Heart right ventricle (tissue), 16 donors: Measurements from ENCODE around the gene CCDC51. TPM values are rescaled to one million over a fixed set of nuclear protein-coding genes. Genes with fewer than 3 reads are reported as not detected.
A peak's percentile ranks its signal among the peaks of the same experiment; 100 is the strongest.

Experiments
- ATAC-seq, 8 donors: fragments of 200-7000 bp; cut with Tn5 transposase; one replicate each; pipeline ENCODE4 v1.9.1; 2020; ENCODE audit warnings: mild to moderate bottlenecking in 8 of 8, moderate library complexity in 8 of 8, moderate number of reproducible peaks in 1 of 8
- DNase-seq, 2 donors: peaks; one replicate each; pipeline ENCODE4 v3.0.0-alpha.2; 2020
- H3K27ac ChIP-seq, 10 donors: fragments of 200-600 bp; sonication (generic) in 2 of 10; one replicate each; pipeline versions ENCODE4 v1.5.0 to v1.8.0; 2020 to 2022; ENCODE audit warnings: mild to moderate bottlenecking in 3 of 10
- H3K27me3 ChIP-seq, 7 donors: fragments of 200-600 bp; one replicate each; pipeline ENCODE4 v1.8.0; 2021 to 2022; ENCODE audit warnings: mild to moderate bottlenecking in 2 of 7
- H3K36me3 ChIP-seq, 9 donors: fragments of 200-600 bp; sonication (generic) in 1 of 9; one replicate each; pipeline versions ENCODE4 v1.5.0 to v1.8.0; 2020 to 2022; ENCODE audit warnings: mild to moderate bottlenecking in 2 of 9
- H3K4me1 ChIP-seq, 9 donors: fragments of 200-600 bp; sonication (generic) in 1 of 9; one replicate each; pipeline versions ENCODE4 v1.5.0 to v1.8.0; 2020 to 2022; ENCODE audit warnings: mild to moderate bottlenecking in 4 of 9
- H3K4me3 ChIP-seq, 10 donors: fragments of 200-600 bp; sonication (generic) in 2 of 10; one replicate each; pipeline versions ENCODE4 v1.5.0 to v1.8.0; 2020 to 2022; ENCODE audit warnings: mild to moderate bottlenecking in 7 of 10, moderate library complexity in 2 of 10
- H3K9me3 ChIP-seq, 11 donors: fragments of 200-600 bp in 10 of 11; sonication (generic) in 2 of 11; one replicate each; pipeline versions ENCODE4 v1.5.0 to v1.8.0; 2013 to 2022; ENCODE audit warnings: mild to moderate bottlenecking in 2 of 11, control low read depth in 1 of 11, moderate library complexity in 1 of 11
- CTCF ChIP-seq, 9 donors: fragments of 200-600 bp; sonication (generic) in 2 of 9; IDR thresholded peaks; one replicate each; pipeline versions ENCODE4 v1.5.0 to v1.8.0; 2021 to 2022; ENCODE audit warnings: antibody characterized with exemption in 9 of 9, mild to moderate bottlenecking in 5 of 9, moderate library complexity in 1 of 9
- WGBS, 2 donors: extraction: QIAGEN DNeasy Blood & Tissue Kit; methylation state at CpG; one replicate each; pipeline ENCODE4 v1.1.7; 2013; ENCODE audit warnings: inconsistent platforms in 1 of 2; 5-methylcytosine and 5-hydroxymethylcytosine counted together
- intact Hi-C, 10 donors: fragments of 100-400 bp; cut with DNase I; formaldehyde crosslinking; loops; one replicate each; pipeline versions ENCODE4 v1.11.1 to v1.14.2; 2022
- polyA plus RNA-seq, 2 donors: library from polyadenylated mRNA; stranded (reverse); fragments of 200-250 nt; gene quantifications; one replicate each; pipeline ENCODE4 v1.2.3, GENCODE V29; 2013
- total RNA-seq, 10 donors: library from RNA; stranded (reverse); fragmentation: NEBNext Ultra II Directional in 3 of 10; extraction: Animal tissue kit (Norgen Biotek cat#: 25700) in 3 of 10; gene quantifications; one replicate each; pipeline versions ENCODE4 v1.2.1 to v1.2.4, GENCODE V29; 2021 to 2023
- donor health status: Arrhythmogenic right ventricular cardiomyopathy.
- donor health status: ischemic (EF 13 %, LVEDD 7.1; RV severe dilation, severe dysfunction).
- donor health status: healthy with polysubstance abuse.
- donor health status: DM: no; HTN: yes; CAD: no.
- donor health status: DM: no; HTN: no; CAD: no.
- donor health status: ischemic (EF 25% LVEDD 6.9; RV normal size, moderate dysfunction).
- donor health status: ischemic (EF 25% LVEDD 5.7; RV mildly dilated, moderate dysfunction).
- donor health status: healthy.
- donor health status: DM: yes; HTN: yes; CAD: no.
- donor health status: Ischemic cardiomyopathy.
- donor health status: ischemic (EF 35%, LVEDD 5.7; RV mildly dilated, moderate dysfunction).
- donor health status: nonischemic (EF 11% LVEDD 7.7; RV severe dilation, severe dysfunction).
- donor health status: DM: yes; HTN: yes; CAD: no.
- donor health status: PGD.
- donor health status: ischemic (EF 29% LVEDD 5.4; RV normal size, mild dysfunction).
- donor health status: nonischemic (EF 23%, LVEDD 6.1; RV moderate dilation, normal function).

The CCDC51 gene
- total and polyA plus RNA-seq, 12 donors: 4.7 to 14.3 (median 11.5) TPM

GRCh38 chr3:48429960-48430707 lies 9.8 kb downstream of the CCDC51 start, which contains the start of gene PLXNB1:
TSS of gene PLXNB1 (minus strand) at chr3:48430086. CDS start at chr3:48424611, 5,475 bp downstream.
- Histone ChIP-seq H3K9me3 (no peaks in the 10 kb centered on the region), H3K27ac (peak within 1 kb of the TSS; percentile 82 to 93 (median 90)), H3K4me1 (peaks cover 27 to 49% (median 43%) of the 10 kb centered on the region in 9 donors), H3K4me3 (peak within 1 kb of the TSS; percentile 36 to 96 (median 82)), H3K36me3 (peaks cover 0 to 32% (median 10%) of the 10 kb centered on the region in 9 donors), H3K27me3 (peaks cover 0 to 10% (median 0%) of the 10 kb centered on the region in 7 donors)
- intact Hi-C loops: loop anchor here in 3 of 10 donors (2.0 to 10.0 kb wide), 3 partner anchors 27 to 235 kb away; no protein-coding TSS in a partner anchor
- ATAC-seq (peak in 2 of 8 donors; percentile 24 to 25), DNase-seq (peak in 1 of 2 donors; percentile 40)
- 17 to 27% methylated on average over 15 of the region's 15 CpGs for WGBS, 2 donors
- no peak for TF ChIP-seq CTCF (IDR thresholded peaks at IDR 0.05)

DNA sequence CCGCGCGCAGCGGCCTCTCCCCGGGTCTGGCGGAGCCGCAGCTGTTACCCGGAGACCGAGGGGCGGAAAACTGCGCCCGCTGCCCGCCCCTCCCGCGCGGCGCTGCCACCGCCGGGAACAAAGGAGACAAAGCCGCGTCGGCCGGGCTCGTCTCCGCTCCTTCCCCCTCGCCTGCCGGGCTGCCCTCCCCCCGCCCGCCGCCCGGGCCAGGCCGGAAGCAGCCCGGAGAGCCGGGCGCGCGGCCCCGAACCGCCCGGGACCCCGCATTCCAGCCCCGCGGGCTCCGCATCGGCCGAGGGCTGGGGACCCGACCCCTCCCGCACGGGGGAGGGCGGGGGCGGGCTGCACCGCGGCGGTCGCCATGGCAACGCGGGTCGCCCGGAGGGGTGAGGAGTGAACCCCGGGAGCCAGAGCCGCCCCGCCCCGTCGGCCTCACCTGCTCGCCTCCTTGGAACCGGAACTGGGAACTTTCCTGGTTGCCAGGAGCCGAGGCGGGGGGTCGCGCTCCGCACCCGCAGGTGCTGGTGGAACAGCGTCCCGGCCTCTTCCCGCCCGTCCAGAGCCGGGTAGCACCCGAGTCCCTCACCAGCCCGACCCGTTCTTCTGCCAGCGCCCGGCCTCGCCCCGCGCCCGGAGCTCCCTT lies 10.5 kb downstream of the CCDC51 start:
- H3K9me3 ChIP-seq: no peaks in the 10 kb centered on the region
- peak overlapping the region; percentile 82 to 93 (median 90) for H3K27ac ChIP-seq
- peaks cover 0 to 29% (median 10%) of the 10 kb centered on the region in 9 donors for H3K36me3 ChIP-seq
- WGBS, 2 donors: 0 to 1% methylated on average over 52 to 86 of the region's 86 CpGs
- H3K27me3 ChIP-seq: peaks cover 0 to 10% (median 0%) of the 10 kb centered on the region in 7 donors
- DNase-seq: peak; percentile 28 to 58
- TF ChIP-seq CTCF (IDR thresholded peaks at IDR 0.05): no peak
- peaks cover 29 to 54% (median 47%) of the 10 kb centered on the region in 9 donors for H3K4me1 ChIP-seq
- H3K4me3 ChIP-seq: peak overlapping the region; percentile 36 to 96 (median 82)
- peak in 5 of 8 donors; percentile 16 to 58 (median 39) for ATAC-seq
- intact Hi-C loops: loop anchor here in 1 of 10 donors (2.0 kb wide), 1 partner anchor 27 kb away; no protein-coding TSS in a partner anchor

DNA sequence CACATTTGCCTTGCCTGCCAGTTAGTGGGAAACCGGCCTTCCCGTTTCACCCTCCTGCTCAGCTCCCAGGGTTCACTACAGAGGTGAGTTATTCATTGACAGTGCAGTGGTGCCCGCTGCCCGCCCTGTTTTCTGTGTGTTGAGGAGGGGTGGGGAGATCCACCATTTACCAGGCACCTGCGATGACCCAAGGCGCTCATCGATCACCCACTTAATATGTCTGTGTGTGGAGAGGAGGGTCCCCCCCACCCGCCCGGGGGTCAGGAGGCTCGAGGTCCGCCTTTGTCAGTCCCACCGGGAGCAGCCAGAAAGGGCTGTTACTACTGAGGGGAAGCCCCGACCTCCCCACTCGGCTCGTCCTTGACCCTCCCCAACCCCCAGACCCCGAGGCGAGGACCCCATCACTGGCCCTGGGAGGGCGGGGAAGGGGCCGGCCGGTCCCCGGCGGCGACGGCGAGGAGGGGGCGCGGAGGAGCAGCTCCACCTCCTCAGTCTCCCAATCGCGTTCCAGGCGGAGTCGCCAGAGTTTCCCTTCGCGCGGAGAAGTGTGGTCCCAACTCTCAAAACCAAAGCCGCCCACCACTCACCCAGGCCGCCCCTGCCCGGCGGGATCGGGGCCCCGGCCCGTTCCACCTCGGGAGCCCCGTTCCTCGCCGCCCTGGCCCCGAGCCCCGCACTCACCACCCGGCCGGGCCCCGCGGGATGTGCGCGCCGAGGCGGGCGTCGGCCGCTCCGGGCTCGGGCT lies 11.2 kb downstream of the CCDC51 start:
- ATAC-seq: peak in 7 of 8 donors; percentile 17 to 53 (median 30)
- TF ChIP-seq CTCF (IDR thresholded peaks at IDR 0.05): no peak
- peak overlapping the region; percentile 82 to 93 (median 90) for H3K27ac ChIP-seq
- peaks cover 29 to 61% (median 49%) of the 10 kb centered on the region in 9 donors for H3K4me1 ChIP-seq
- peak; percentile 46 to 57 for DNase-seq
- no peaks in the 10 kb centered on the region for H3K9me3 ChIP-seq
- peaks cover 0 to 22% (median 10%) of the 10 kb centered on the region in 9 donors for H3K36me3 ChIP-seq
- H3K27me3 ChIP-seq: peaks cover 0 to 10% (median 0%) of the 10 kb centered on the region in 7 donors
- intact Hi-C loops: loop anchor here in 1 of 10 donors (2.0 kb wide), 1 partner anchor 26 kb away; no protein-coding TSS in a partner anchor
- H3K4me3 ChIP-seq: peak overlapping the region; percentile 36 to 96 (median 82)
- 1 to 3% methylated on average over 57 to 60 of the region's 60 CpGs for WGBS, 2 donors
